Lower leg skin (tissue), 3 donors: ENCODE data around the gene BMP2K.

Experiments used
- POLR2A ChIP-seq, 2 donors: fragments of 450-650 bp; IDR thresholded peaks; one replicate each; pipeline ENCODE4 v1.6.1; 2016 to 2017; ENCODE audit warnings: antibody characterized with exemption in 2 of 2, mild to moderate bottlenecking in 1 of 2, moderate library complexity in 1 of 2
- TF ChIP-seq, protein P1 (sequence below), 3 donors: fragments of 450-650 bp; IDR thresholded peaks; one replicate each; pipeline ENCODE4 v1.5.1; 2016; ENCODE audit warnings: antibody characterized with exemption in 3 of 3, mild to moderate bottlenecking in 3 of 3, moderate library complexity in 2 of 3

GRCh38 chr4:78748381-78748780, 27.8 kb upstream of the BMP2K start:
- TF ChIP-seq, protein P1, sequence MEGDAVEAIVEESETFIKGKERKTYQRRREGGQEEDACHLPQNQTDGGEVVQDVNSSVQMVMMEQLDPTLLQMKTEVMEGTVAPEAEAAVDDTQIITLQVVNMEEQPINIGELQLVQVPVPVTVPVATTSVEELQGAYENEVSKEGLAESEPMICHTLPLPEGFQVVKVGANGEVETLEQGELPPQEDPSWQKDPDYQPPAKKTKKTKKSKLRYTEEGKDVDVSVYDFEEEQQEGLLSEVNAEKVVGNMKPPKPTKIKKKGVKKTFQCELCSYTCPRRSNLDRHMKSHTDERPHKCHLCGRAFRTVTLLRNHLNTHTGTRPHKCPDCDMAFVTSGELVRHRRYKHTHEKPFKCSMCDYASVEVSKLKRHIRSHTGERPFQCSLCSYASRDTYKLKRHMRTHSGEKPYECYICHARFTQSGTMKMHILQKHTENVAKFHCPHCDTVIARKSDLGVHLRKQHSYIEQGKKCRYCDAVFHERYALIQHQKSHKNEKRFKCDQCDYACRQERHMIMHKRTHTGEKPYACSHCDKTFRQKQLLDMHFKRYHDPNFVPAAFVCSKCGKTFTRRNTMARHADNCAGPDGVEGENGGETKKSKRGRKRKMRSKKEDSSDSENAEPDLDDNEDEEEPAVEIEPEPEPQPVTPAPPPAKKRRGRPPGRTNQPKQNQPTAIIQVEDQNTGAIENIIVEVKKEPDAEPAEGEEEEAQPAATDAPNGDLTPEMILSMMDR (IDR thresholded peaks at IDR 0.05), result no peak
- TF ChIP-seq POLR2A (IDR thresholded peaks at IDR 0.05), result no peak
